Keratinocyte (primary cell): Measurements from ENCODE around the gene ZNF670. TPM values are rescaled to one million over a fixed set of nuclear protein-coding genes. Genes with fewer than 3 reads are reported as not detected.

Experiments
- DNase-seq: peaks from one replicate; pipeline ENCODE4 v3.0.0-alpha.2; 2011; ENCODE audit warnings: low read depth, missing footprints, low spot score
- FAIRE-seq: peaks from 2 replicates; lab custom pipeline; 2011; peaks lifted over from hg19 to GRCh38; lab: Jason Lieb, UNC
- H2AFZ ChIP-seq: 2 replicates; pipeline ENCODE4 v1.6.0; 2012; ENCODE audit warnings: low read length, control low read depth, inconsistent platforms; ENCODE audit not compliant: control insufficient read depth
- H3K27ac ChIP-seq: 2 replicates; pipeline ENCODE4 v1.5.1; 2011; ENCODE audit warnings: low read length; ENCODE audit not compliant: control insufficient read depth, insufficient read depth
- H3K27me3 ChIP-seq: 3 replicates; pipeline ENCODE4 v1.6.0; 2011; ENCODE audit warnings: low read length; ENCODE audit not compliant: control insufficient read depth, insufficient read depth; ENCODE audit errors: extremely low read depth
- H3K36me3 ChIP-seq, 2 experiments: 2 replicates in 1 of 2; 3 replicates in 1 of 2; pipeline ENCODE4 v1.5.1; 2011; ENCODE audit warnings: low read length in 2 of 2, mild to moderate bottlenecking in 1 of 2; ENCODE audit not compliant: control insufficient read depth in 2 of 2, insufficient read depth in 2 of 2; ENCODE audit errors: extremely low read depth in 1 of 2
- H3K4me1 ChIP-seq: 3 replicates; pipeline ENCODE4 v1.5.1; 2011; ENCODE audit warnings: low read length; ENCODE audit not compliant: control insufficient read depth, insufficient read depth; ENCODE audit errors: extremely low read depth
- H3K4me2 ChIP-seq: 3 replicates; pipeline ENCODE4 v1.6.0; 2011; ENCODE audit warnings: low read depth, low read length; ENCODE audit not compliant: control insufficient read depth, insufficient read depth; ENCODE audit errors: extremely low read depth
- H3K4me3 ChIP-seq, 3 experiments: fragments of 200-600 bp in 1 of 3; sonication (generic) in 1 of 3; 2 replicates in 2 of 3; 3 replicates in 1 of 3; pipeline ENCODE4 v1.5.1; 2011 to 2016; ENCODE audit warnings: low read length in 3 of 3, mild to moderate bottlenecking in 3 of 3, control low read depth in 2 of 3, inconsistent platforms in 1 of 3, low read depth in 1 of 3, mixed read lengths in 1 of 3, mixed run types in 1 of 3, moderate library complexity in 1 of 3; ENCODE audit not compliant: control insufficient read depth in 2 of 3, insufficient read depth in 2 of 3; ENCODE audit errors: extremely low read depth in 1 of 3
- H3K79me2 ChIP-seq: 2 replicates; pipeline ENCODE4 v1.6.0; 2012; ENCODE audit warnings: low read length; ENCODE audit not compliant: control insufficient read depth, insufficient read depth
- H3K9ac ChIP-seq: 3 replicates; pipeline ENCODE4 v1.6.0; 2011; ENCODE audit warnings: low read length; ENCODE audit not compliant: control insufficient read depth, insufficient read depth; ENCODE audit errors: extremely low read depth
- H3K9me1 ChIP-seq: 3 replicates; pipeline ENCODE4 v1.6.0; 2011; ENCODE audit warnings: low read length; ENCODE audit not compliant: control insufficient read depth, insufficient read depth; ENCODE audit errors: extremely low read depth
- H3K9me3 ChIP-seq: 2 replicates; pipeline ENCODE4 v1.5.1; 2012; ENCODE audit warnings: low read depth, low read length; ENCODE audit not compliant: control insufficient read depth
- H4K20me1 ChIP-seq: 3 replicates; pipeline ENCODE4 v1.6.0; 2011; ENCODE audit warnings: low read length; ENCODE audit not compliant: control insufficient read depth, insufficient read depth; ENCODE audit errors: extremely low read depth
- EZH2 ChIP-seq: IDR thresholded peaks from one replicate; pipeline ENCODE4 v1.6.1; 2012; ENCODE audit warnings: inconsistent platforms, mild to moderate bottlenecking, low read length, moderate library complexity
- dilution Hi-C: fragments of 300-500 bp; cut with MboI; formaldehyde crosslinking; loops from one replicate; pipeline ENCODE4 v1.7.0; 2020; ENCODE audit warnings: low sequenced_read_pairs; ENCODE audit not compliant: extremely low pct_ligation_motif_present
- polyA plus RNA-seq, 5 experiments: library from polyadenylated mRNA; depleted of rRNA in 3 of 5; stranded (reverse) in 3 of 5; stranded (forward) in 1 of 5; unstranded in 1 of 5; fragments of >200 nt; gene quantifications; 1 replicate in 1 of 5; 2 replicates in 3 of 5; 3 replicates in 1 of 5; pipeline versions ENCODE4 v1.2.1 to v1.2.3, GENCODE V29; 2011 to 2012; ENCODE audit warnings: missing spikeins in 2 of 5, low read depth in 1 of 5, low replicate concordance in 1 of 5
- TF ChIP-seq, protein P1 (sequence below), 3 experiments: IDR thresholded peaks in 1 of 3; conservative IDR thresholded peaks in 1 of 3; optimal IDR thresholded peaks in 1 of 3; 2 replicates in 2 of 3; 3 replicates in 1 of 3; pipeline versions ENCODE3 to v1.5.1; 2011; ENCODE audit warnings: low read length in 3 of 3, mild to moderate bottlenecking in 3 of 3, moderate library complexity in 2 of 3, control low read depth in 1 of 3, inconsistent platforms in 1 of 3; ENCODE audit not compliant: insufficient read depth in 2 of 3; ENCODE audit errors: extremely low read depth in 1 of 3

ZNF670 gene
- polyA plus RNA-seq, 1 donor (not counting 4 experiments of a cell fraction or from before 2014, with no cell fraction given) = 3.6 TPM

DNA sequence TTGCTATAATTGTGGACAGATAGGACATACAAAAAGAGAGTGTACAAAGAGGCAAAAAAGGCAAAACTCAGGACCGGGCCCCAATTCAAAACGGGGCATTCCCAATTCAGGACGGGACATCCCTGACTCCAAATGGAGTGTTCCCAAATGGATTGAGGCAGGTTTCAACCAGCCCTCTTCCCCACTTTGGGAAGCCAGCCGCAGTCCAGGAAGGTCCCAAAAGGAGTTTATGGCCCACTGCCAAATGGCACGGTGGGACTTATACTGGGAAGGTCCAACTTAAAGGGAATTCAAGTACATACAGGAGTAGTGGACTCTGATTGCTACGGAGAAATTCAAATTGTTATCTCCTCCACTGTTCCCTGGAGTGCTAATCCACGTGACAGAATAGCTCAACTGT is 29.1 kb upstream of the ZNF670 start:
- TF ChIP-seq, protein P1, sequence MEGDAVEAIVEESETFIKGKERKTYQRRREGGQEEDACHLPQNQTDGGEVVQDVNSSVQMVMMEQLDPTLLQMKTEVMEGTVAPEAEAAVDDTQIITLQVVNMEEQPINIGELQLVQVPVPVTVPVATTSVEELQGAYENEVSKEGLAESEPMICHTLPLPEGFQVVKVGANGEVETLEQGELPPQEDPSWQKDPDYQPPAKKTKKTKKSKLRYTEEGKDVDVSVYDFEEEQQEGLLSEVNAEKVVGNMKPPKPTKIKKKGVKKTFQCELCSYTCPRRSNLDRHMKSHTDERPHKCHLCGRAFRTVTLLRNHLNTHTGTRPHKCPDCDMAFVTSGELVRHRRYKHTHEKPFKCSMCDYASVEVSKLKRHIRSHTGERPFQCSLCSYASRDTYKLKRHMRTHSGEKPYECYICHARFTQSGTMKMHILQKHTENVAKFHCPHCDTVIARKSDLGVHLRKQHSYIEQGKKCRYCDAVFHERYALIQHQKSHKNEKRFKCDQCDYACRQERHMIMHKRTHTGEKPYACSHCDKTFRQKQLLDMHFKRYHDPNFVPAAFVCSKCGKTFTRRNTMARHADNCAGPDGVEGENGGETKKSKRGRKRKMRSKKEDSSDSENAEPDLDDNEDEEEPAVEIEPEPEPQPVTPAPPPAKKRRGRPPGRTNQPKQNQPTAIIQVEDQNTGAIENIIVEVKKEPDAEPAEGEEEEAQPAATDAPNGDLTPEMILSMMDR (optimal IDR thresholded peaks at IDR 0.05 in 1 of 3, IDR thresholded peaks at IDR 0.05 in 1 of 3, conservative IDR thresholded peaks at IDR 0.05 in 1 of 3; ENCODE audit: extremely low read depth in 1 of 3, insufficient read depth in 2 of 3, low read length in 3 of 3) = no peak
- TF ChIP-seq EZH2 = no peak
- Histone ChIP-seq H3K4me1 (peaks cover 12% of the 10 kb centered on the region), H3K9ac (no peak overlapping the region), H3K4me3 (no peak overlapping the region), H3K27ac (no peak overlapping the region), H3K9me1 (no peaks in the 10 kb centered on the region), H3K27me3 (peaks cover 15% of the 10 kb centered on the region), H3K4me2 (no peak overlapping the region), H2AFZ (no peak overlapping the region), H3K36me3 (no peaks in the 10 kb centered on the region), H4K20me1 (no peaks in the 10 kb centered on the region), H3K9me3 (no peaks in the 10 kb centered on the region), H3K79me2 (peaks cover 10% of the 10 kb centered on the region)
- FAIRE-seq = no peak
- no peak for DNase-seq
- dilution Hi-C loops = no loop called here

DNA sequence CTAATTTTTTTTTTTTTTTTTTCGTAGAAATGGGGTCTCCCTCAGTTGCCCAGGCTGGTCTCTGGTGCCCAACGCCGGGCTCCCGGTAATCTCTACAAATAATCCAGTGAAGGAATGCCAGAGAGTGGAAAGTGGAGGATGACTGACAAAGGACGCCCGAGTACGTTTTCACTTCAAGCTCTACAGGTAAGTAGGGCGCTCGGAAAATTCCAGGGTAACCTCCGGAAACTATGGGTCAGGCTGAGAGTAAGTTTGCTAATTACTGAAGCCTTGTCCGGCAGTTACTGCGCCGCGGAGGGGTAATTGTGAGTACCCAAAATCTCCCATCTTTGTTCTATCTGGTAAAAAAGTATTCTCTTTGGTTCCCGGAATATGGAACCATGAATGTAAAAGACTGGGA is 27.4 kb upstream of the ZNF670 start:
- Histone ChIP-seq H3K9me3 (peaks cover 7% of the 10 kb centered on the region), H3K9me1 (no peaks in the 10 kb centered on the region), H3K27me3 (peaks cover 7% of the 10 kb centered on the region), H3K36me3 (peaks cover 4 to 7% of the 10 kb centered on the region in 2 experiments), H3K27ac (no peak overlapping the region), H3K4me3 (no peak overlapping the region), H2AFZ (no peak overlapping the region), H3K4me1 (peaks cover 8% of the 10 kb centered on the region), H4K20me1 (no peaks in the 10 kb centered on the region), H3K79me2 (peaks cover 17% of the 10 kb centered on the region), H3K4me2 (no peak overlapping the region), H3K9ac (no peak overlapping the region)
- FAIRE-seq = no peak
- dilution Hi-C loops = no loop called here
- TF ChIP-seq, protein P1 (optimal IDR thresholded peaks at IDR 0.05 in 1 of 3, IDR thresholded peaks at IDR 0.05 in 1 of 3, conservative IDR thresholded peaks at IDR 0.05 in 1 of 3; ENCODE audit: extremely low read depth in 1 of 3, insufficient read depth in 2 of 3, low read length in 3 of 3) = no peak
- TF ChIP-seq EZH2 = no peak
- DNase-seq = no peak
